Smooth muscle cell (in vitro differentiated cells): ENCODE results near the gene PTRHD1. TPM values are rescaled to one million over a fixed set of nuclear protein-coding genes. Genes with fewer than 3 reads are reported as not detected.

Experiments
- DNase-seq: peaks from one replicate; lab custom pipeline; 2025; ENCODE audit not compliant: unreplicated experiment; lab: John Stamatoyannopoulos, UW
- H2AFZ ChIP-seq: fragments of 200-600 bp; sonication (generic); 2 replicates; pipeline ENCODE4 v1.6.0; 2016; ENCODE audit warnings: antibody characterized with exemption, low read depth, mild to moderate bottlenecking
- H3F3A ChIP-seq: fragments of 200-600 bp; sonication (generic); 2 replicates; pipeline ENCODE4 v1.6.0; 2017; ENCODE audit warnings: antibody characterized with exemption, low read depth
- H3K27ac ChIP-seq: fragments of 200-600 bp; sonication (generic); 2 replicates; pipeline ENCODE4 v1.5.1; 2016; ENCODE audit warnings: low read depth, mild to moderate bottlenecking
- H3K27me3 ChIP-seq: fragments of 200-600 bp; sonication (generic); 2 replicates; pipeline ENCODE4 v1.6.1; 2016; ENCODE audit warnings: low read depth, mild to moderate bottlenecking
- H3K36me3 ChIP-seq: fragments of 200-600 bp; sonication (generic); 2 replicates; pipeline ENCODE4 v1.5.1; 2016; ENCODE audit warnings: low read depth
- H3K4me1 ChIP-seq: fragments of 200-600 bp; sonication (generic); 2 replicates; pipeline ENCODE4 v1.5.1; 2016; ENCODE audit warnings: low read depth
- H3K4me2 ChIP-seq: fragments of 200-600 bp; sonication (generic); 2 replicates; pipeline ENCODE4 v1.6.0; 2016; ENCODE audit warnings: mild to moderate bottlenecking
- H3K4me3 ChIP-seq: fragments of 200-600 bp; sonication (generic); 2 replicates; pipeline ENCODE4 v1.5.1; 2016; ENCODE audit warnings: mild to moderate bottlenecking
- H3K79me2 ChIP-seq: fragments of 200-600 bp; sonication (generic); 2 replicates; pipeline ENCODE4 v1.6.0; 2016; ENCODE audit warnings: low read depth, mild to moderate bottlenecking
- H3K9ac ChIP-seq: fragments of 200-600 bp; sonication (generic); 2 replicates; pipeline ENCODE4 v1.6.0; 2016; ENCODE audit warnings: low read depth
- H3K9me3 ChIP-seq: fragments of 200-600 bp; sonication (generic); replicated peaks from 2 replicates; pipeline ENCODE4 v1.5.1; 2016; ENCODE audit warnings: low read depth
- H4K20me1 ChIP-seq: fragments of 200-600 bp; sonication (generic); 2 replicates; pipeline ENCODE4 v1.6.0; 2016; ENCODE audit warnings: low read depth
- WGBS: methylation state at CpG from one replicate; pipeline ENCODE4 v1.1.7; 2016; ENCODE audit warnings: low lambda C conversion rate; 5-methylcytosine and 5-hydroxymethylcytosine counted together
- polyA plus RNA-seq: library from polyadenylated mRNA; unstranded; fragments of >200 nt; fragmentation: Nextera tagmentation; extraction: Ambion mirVana; gene quantifications from 2 replicates; pipeline ENCODE4 v1.2.1, GENCODE V29; 2016
- total RNA-seq: library from RNA; depleted of rRNA; stranded (reverse); fragments of >200 nt; gene quantifications from 2 replicates; pipeline ENCODE4 v1.2.3, GENCODE V29; 2014
- TF ChIP-seq, protein P1 (sequence below): fragments of 200-600 bp; sonication (generic); IDR thresholded peaks from 2 replicates; pipeline ENCODE4 v1.5.1; 2017; ENCODE audit warnings: borderline replicate concordance, mild to moderate bottlenecking, antibody characterized with exemption; ENCODE audit not compliant: insufficient read depth, poor library complexity, severe bottlenecking

The PTRHD1 gene
- total and polyA plus RNA-seq, 2 experiments from 2014 or later = 25.1 to 38.7 TPM

GRCh38 chr2:24833821-24834732, 40.9 kb upstream of the PTRHD1 start:
- WGBS = 97% methylated on average over 22 of the region's 32 CpGs

GRCh38 chr2:24832931-24833701, 39.9 kb upstream of the PTRHD1 start:
- WGBS = 90% methylated on average over 22 of the region's 22 CpGs
- H4K20me1 ChIP-seq = no peaks in the 10 kb centered on the region
- no peak overlapping the region for H3K4me3 ChIP-seq
- H3K79me2 ChIP-seq = no peaks in the 10 kb centered on the region
- DNase-seq = no peak
- TF ChIP-seq, protein P1, sequence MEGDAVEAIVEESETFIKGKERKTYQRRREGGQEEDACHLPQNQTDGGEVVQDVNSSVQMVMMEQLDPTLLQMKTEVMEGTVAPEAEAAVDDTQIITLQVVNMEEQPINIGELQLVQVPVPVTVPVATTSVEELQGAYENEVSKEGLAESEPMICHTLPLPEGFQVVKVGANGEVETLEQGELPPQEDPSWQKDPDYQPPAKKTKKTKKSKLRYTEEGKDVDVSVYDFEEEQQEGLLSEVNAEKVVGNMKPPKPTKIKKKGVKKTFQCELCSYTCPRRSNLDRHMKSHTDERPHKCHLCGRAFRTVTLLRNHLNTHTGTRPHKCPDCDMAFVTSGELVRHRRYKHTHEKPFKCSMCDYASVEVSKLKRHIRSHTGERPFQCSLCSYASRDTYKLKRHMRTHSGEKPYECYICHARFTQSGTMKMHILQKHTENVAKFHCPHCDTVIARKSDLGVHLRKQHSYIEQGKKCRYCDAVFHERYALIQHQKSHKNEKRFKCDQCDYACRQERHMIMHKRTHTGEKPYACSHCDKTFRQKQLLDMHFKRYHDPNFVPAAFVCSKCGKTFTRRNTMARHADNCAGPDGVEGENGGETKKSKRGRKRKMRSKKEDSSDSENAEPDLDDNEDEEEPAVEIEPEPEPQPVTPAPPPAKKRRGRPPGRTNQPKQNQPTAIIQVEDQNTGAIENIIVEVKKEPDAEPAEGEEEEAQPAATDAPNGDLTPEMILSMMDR = no peak
- no peak overlapping the region for H2AFZ ChIP-seq
- H3K27me3 ChIP-seq = no peaks in the 10 kb centered on the region
- no peak overlapping the region for H3K9ac ChIP-seq
- no peak overlapping the region for H3K4me2 ChIP-seq
- no peaks in the 10 kb centered on the region for H3K36me3 ChIP-seq
- H3K4me1 ChIP-seq = peaks cover 12% of the 10 kb centered on the region
- no peaks in the 10 kb centered on the region for H3F3A ChIP-seq
- no peak overlapping the region for H3K27ac ChIP-seq
- no peaks in the 10 kb centered on the region for H3K9me3 ChIP-seq

More at GRCh38 chr2:24833821-24834732, 40.9 kb upstream of the PTRHD1 start:
- Histone ChIP-seq H4K20me1 (no peaks in the 10 kb centered on the region), H3K79me2 (no peaks in the 10 kb centered on the region), H3K27ac (no peak overlapping the region), H3K4me1 (peaks cover 12% of the 10 kb centered on the region), H3F3A (no peaks in the 10 kb centered on the region), H3K36me3 (no peaks in the 10 kb centered on the region), H3K27me3 (no peaks in the 10 kb centered on the region), H3K9ac (no peak overlapping the region), H3K4me3 (no peak overlapping the region), H2AFZ (no peak overlapping the region), H3K4me2 (no peak overlapping the region), H3K9me3 (no peaks in the 10 kb centered on the region)
- TF ChIP-seq, protein P1 = no peak
- no peak for DNase-seq

DNA sequence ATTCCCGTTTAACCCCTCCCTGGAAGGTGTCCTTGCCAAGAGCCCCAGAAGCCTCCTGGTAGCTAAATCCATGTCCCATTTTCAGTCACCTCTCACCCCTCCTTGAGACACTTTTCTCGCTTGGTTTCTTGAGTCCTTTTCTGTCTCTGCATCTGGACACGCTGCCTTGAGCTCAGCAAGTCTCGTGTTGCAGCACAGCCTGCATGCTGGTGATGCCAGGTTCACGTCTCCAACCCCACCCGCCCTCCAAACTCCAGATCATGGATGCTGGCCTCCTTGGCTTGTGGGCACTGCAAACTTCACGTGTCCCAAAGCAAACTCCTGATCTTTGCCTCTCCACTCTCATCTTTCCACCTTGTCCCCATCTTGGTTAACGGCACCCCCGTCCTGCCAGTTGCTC, 39.3 kb upstream of the PTRHD1 start:
- no peaks in the 10 kb centered on the region for H3K27me3 ChIP-seq
- no peaks in the 10 kb centered on the region for H3K36me3 ChIP-seq
- no peak overlapping the region for H3K27ac ChIP-seq
- H3F3A ChIP-seq = no peaks in the 10 kb centered on the region
- H3K79me2 ChIP-seq = no peaks in the 10 kb centered on the region
- DNase-seq = no peak
- no peak overlapping the region for H3K9ac ChIP-seq
- H3K4me3 ChIP-seq = no peak overlapping the region
- no peak overlapping the region for H3K4me2 ChIP-seq
- H3K4me1 ChIP-seq = peaks cover 12% of the 10 kb centered on the region
- no peak overlapping the region for H2AFZ ChIP-seq
- no peaks in the 10 kb centered on the region for H4K20me1 ChIP-seq
- H3K9me3 ChIP-seq = no peaks in the 10 kb centered on the region
- WGBS = 81% methylated on average over 9 of the region's 9 CpGs
- TF ChIP-seq, protein P1 = no peak
